Spleen (tissue), 3 donors: ENCODE measurements around the gene STIM1.

Source experiments
- POLR2A ChIP-seq, 3 donors: fragments of 450-650 bp; IDR thresholded peaks; one replicate each; pipeline ENCODE4 v1.5.1; 2017; ENCODE audit warnings: antibody characterized with exemption in 3 of 3, mild to moderate bottlenecking in 1 of 3
- POLR2AphosphoS5 ChIP-seq, 3 donors: sonication (generic); formaldehyde crosslinking; IDR thresholded peaks; one replicate each; pipeline ENCODE4 v1.5.1; 2017; ENCODE audit warnings: antibody characterized with exemption in 3 of 3

- TF ChIP-seq POLR2A (IDR thresholded peaks at IDR 0.05) (no peak), POLR2AphosphoS5 (IDR thresholded peaks at IDR 0.05) (peak in 1 of 3 donors; percentile 48)
Observed at GRCh38 chr11:3866206-3866605, 10.7 kb downstream of the STIM1 start.
